K562 (cell line): Measurements from ENCODE around the gene PRPSAP1. TPM values are rescaled to one million over a fixed set of nuclear protein-coding genes. Genes with fewer than 3 reads are reported as not detected.
A peak's percentile ranks its signal among the peaks of the same experiment; 100 is the strongest.

ENCODE experiments used
- FIP1L1 ChIP-seq: fragments of 200-400 bp; formaldehyde crosslinking; IDR thresholded peaks from 2 replicates; pipeline ENCODE4 v1.6.1; 2018; ENCODE audit warnings: mild to moderate bottlenecking, low read depth, low read length; ENCODE audit not compliant: poor library complexity, severe bottlenecking
- GABPB1 ChIP-seq: sonication (generic); formaldehyde crosslinking; IDR thresholded peaks from 2 replicates; pipeline ENCODE4 v1.8.0; 2022; ENCODE audit warnings: mild to moderate bottlenecking, missing genetic modification reagents
- MCM3 ChIP-seq: fragments of 450-650 bp; IDR thresholded peaks from 2 replicates; pipeline ENCODE4 v1.6.1; 2016
- NR2C2 ChIP-seq, 2 experiments: fragments of 200-800 bp in 1 of 2; sonication (Bioruptor generic) in 1 of 2; sonication (generic) in 1 of 2; formaldehyde crosslinking in 1 of 2; IDR thresholded peaks; 2 replicates each; pipeline versions ENCODE4 v1.6.1 to v1.8.0; 2016 to 2022; ENCODE audit warnings: mild to moderate bottlenecking in 1 of 2, missing compliant biosample characterization in 1 of 2, missing genetic modification characterization in 1 of 2, missing genetic modification reagents in 1 of 2
- OTX1 ChIP-seq: fragments of 450-650 bp; formaldehyde crosslinking; IDR thresholded peaks from 2 replicates; pipeline ENCODE4 v1.4.0; 2022; ENCODE audit warnings: mild to moderate bottlenecking
- RAD21 ChIP-seq, 2 experiments: fragments of 250-450 bp in 1 of 2; fragments of 450-650 bp in 1 of 2; sonication (Bioruptor Pico) in 1 of 2; formaldehyde crosslinking in 1 of 2; IDR thresholded peaks in 1 of 2; conservative IDR thresholded peaks in 1 of 2; 2 replicates each; pipeline versions ENCODE4 v1.4.0 to v1.8.0; 2020 to 2022; ENCODE audit warnings: mild to moderate bottlenecking in 2 of 2, moderate library complexity in 1 of 2
- SOX6 ChIP-seq: fragments of 450-650 bp; IDR thresholded peaks from 2 replicates; pipeline ENCODE4 v1.6.1; 2014; ENCODE audit warnings: mild to moderate bottlenecking
- TCF7L2 ChIP-seq: fragments of 150-350 bp; IDR thresholded peaks from 2 replicates; pipeline ENCODE4 v1.6.1; 2016; ENCODE audit warnings: low read depth, mild to moderate bottlenecking, low read length, moderate library complexity
- ZNF232 ChIP-seq: sonication (generic); formaldehyde crosslinking; IDR thresholded peaks from 2 replicates; pipeline ENCODE4 v1.8.0; 2022; ENCODE audit warnings: mild to moderate bottlenecking, missing genetic modification reagents
- ZNF354B ChIP-seq: fragments of 250-450 bp; sonication (Bioruptor Pico); IDR thresholded peaks from 2 replicates; pipeline ENCODE4 v1.4.0; 2020
- ZNF41 ChIP-seq: fragments of 250-450 bp; sonication (Bioruptor Pico); conservative IDR thresholded peaks from 2 replicates; pipeline ENCODE4 v1.4.0; 2020; ENCODE audit warnings: mild to moderate bottlenecking
- ZNF764 ChIP-seq: fragments of 250-450 bp; sonication (Bioruptor Pico); IDR thresholded peaks from 2 replicates; pipeline ENCODE4 v1.4.0; 2020; ENCODE audit warnings: low read depth, mild to moderate bottlenecking, moderate library complexity
- polyA plus RNA-seq, 8 experiments: library from polyadenylated mRNA; depleted of rRNA in 4 of 8; stranded (reverse) in 5 of 8; unstranded in 3 of 8; fragments of >200 nt; fragmentation: Nextera tagmentation in 2 of 8; fragmentation: Illumina TruSeq in 1 of 8; extraction: Ambion mirVana in 2 of 8; extraction: Trizol in 1 of 8; gene quantifications; 2 replicates each; pipeline versions ENCODE4 v1.2.1 to v1.2.3, GENCODE V29; 2011 to 2014; ENCODE audit warnings: inconsistent platforms in 1 of 8, missing spikeins in 1 of 8
- total RNA-seq, 7 experiments: library from RNA; depleted of rRNA in 6 of 7; stranded (reverse); fragments of >200 nt in 6 of 7; fragmentation: Illumina TruSeq in 2 of 7; extraction: Trizol in 2 of 7; gene quantifications; 2 replicates each; pipeline versions ENCODE4 v1.2.1 to v1.2.3, GENCODE V29; 2011 to 2021; ENCODE audit warnings: low replicate concordance in 1 of 7
- TF ChIP-seq, protein P1 (sequence below): fragments of 450-650 bp; formaldehyde crosslinking; IDR thresholded peaks from 2 replicates; pipeline ENCODE4 v1.4.0; 2020; ENCODE audit warnings: mild to moderate bottlenecking, mixed read lengths
- TF ChIP-seq, protein P2 (sequence below): sonication (generic); formaldehyde crosslinking; IDR thresholded peaks from 2 replicates; pipeline ENCODE4 v1.8.1; 2022; ENCODE audit warnings: missing genetic modification reagents
- TF ChIP-seq, protein P3 (sequence below): fragments of 450-650 bp; formaldehyde crosslinking; IDR thresholded peaks from 2 replicates; pipeline ENCODE4 v1.4.0; 2022; ENCODE audit warnings: missing genetic modification characterization
- TF ChIP-seq, protein P4 (sequence below): fragments of 200-800 bp; sonication (Bioruptor generic); IDR thresholded peaks from 2 replicates; pipeline ENCODE4 v1.6.1; 2017; ENCODE audit warnings: missing genetic modification characterization, missing compliant biosample characterization
- TF ChIP-seq, protein P5 (sequence below): fragments of 250-450 bp; sonication (Bioruptor Pico); IDR thresholded peaks from 2 replicates; pipeline ENCODE4 v1.5.0; 2021; ENCODE audit warnings: mild to moderate bottlenecking, moderate library complexity

PRPSAP1 gene
- total and polyA plus RNA-seq, 9 of the 15 experiments (the other 6 are each of a cell fraction or from before 2014, with no cell fraction given) = 21.9 to 77.1 (median 40.8) TPM

DNA sequence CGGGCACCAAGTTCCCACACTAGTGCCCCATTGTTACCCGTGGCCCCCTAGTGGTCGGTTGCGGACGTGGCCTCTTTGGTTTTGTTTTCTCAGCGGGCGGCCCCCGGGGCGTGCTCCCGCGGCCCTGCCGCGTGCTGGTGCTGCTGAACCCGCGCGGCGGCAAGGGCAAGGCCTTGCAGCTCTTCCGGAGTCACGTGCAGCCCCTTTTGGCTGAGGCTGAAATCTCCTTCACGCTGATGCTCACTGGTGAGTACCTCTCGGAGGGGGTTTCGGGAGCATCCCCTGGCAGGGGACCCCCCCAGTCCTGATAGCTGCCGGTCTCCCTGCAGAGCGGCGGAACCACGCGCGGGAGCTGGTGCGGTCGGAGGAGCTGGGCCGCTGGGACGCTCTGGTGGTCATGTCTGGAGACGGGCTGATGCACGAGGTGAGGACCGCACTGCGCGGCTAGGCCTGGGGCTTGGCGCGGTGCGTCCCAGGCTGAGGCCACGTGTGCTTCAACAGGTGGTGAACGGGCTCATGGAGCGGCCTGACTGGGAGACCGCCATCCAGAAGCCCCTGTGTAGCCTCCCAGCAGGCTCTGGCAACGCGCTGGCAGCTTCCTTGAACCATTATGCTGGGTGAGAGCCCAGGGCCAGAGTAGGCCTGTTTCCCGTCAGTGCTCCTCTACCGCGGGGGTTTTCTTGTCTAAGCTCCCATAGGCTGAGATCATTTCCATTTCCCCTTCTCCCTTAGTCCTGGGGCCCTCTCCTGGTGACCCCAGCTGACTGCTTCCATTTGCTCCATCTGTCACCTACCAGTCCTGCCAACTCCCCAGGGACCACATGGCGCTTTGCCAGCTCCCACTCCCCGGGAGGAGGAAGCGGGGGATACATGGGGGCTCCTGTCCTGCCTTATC is 32.4 kb upstream of the PRPSAP1 start (continued):
- 0 out of 2 replicates have a peak, but pooled peaks have one; percentile 38 for TF ChIP-seq NR2C2 (CRISPR knock-in tag; IDR thresholded peaks at IDR 0.05)
- peak; percentile 61 for TF ChIP-seq NR2C2 (tag; IDR thresholded peaks at IDR 0.05)
- TF ChIP-seq, protein P1, sequence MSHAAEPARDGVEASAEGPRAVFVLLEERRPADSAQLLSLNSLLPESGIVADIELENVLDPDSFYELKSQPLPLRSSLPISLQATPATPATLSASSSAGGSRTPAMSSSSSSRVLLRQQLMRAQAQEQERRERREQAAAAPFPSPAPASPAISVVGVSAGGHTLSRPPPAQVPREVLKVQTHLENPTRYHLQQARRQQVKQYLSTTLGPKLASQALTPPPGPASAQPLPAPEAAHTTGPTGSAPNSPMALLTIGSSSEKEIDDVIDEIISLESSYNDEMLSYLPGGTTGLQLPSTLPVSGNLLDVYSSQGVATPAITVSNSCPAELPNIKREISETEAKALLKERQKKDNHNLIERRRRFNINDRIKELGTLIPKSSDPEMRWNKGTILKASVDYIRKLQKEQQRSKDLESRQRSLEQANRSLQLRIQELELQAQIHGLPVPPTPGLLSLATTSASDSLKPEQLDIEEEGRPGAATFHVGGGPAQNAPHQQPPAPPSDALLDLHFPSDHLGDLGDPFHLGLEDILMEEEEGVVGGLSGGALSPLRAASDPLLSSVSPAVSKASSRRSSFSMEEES = peak; percentile 68
- TF ChIP-seq, protein P2, sequence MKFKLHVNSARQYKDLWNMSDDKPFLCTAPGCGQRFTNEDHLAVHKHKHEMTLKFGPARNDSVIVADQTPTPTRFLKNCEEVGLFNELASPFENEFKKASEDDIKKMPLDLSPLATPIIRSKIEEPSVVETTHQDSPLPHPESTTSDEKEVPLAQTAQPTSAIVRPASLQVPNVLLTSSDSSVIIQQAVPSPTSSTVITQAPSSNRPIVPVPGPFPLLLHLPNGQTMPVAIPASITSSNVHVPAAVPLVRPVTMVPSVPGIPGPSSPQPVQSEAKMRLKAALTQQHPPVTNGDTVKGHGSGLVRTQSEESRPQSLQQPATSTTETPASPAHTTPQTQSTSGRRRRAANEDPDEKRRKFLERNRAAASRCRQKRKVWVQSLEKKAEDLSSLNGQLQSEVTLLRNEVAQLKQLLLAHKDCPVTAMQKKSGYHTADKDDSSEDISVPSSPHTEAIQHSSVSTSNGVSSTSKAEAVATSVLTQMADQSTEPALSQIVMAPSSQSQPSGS (CRISPR knock-in tag) = 0 out of 2 replicates have a peak, but pooled peaks have one; percentile 56
- TF ChIP-seq, protein P3, sequence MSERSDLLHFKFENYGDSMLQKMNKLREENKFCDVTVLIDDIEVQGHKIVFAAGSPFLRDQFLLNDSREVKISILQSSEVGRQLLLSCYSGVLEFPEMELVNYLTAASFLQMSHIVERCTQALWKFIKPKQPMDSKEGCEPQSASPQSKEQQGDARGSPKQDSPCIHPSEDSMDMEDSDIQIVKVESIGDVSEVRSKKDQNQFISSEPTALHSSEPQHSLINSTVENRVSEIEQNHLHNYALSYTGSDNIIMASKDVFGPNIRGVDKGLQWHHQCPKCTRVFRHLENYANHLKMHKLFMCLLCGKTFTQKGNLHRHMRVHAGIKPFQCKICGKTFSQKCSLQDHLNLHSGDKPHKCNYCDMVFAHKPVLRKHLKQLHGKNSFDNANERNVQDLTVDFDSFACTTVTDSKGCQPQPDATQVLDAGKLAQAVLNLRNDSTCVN (CRISPR knock-in tag) = no peak
- no peak for TF ChIP-seq MCM3
- peak; percentile 64 for TF ChIP-seq SOX6
- TF ChIP-seq RAD21 (CRISPR knock-in tag; conservative IDR thresholded peaks at IDR 0.05 in 1 of 2, IDR thresholded peaks at IDR 0.05 in 1 of 2) = peak; percentile 52 to 69
- TF ChIP-seq ZNF764 (CRISPR knock-in tag) = no peak
- TF ChIP-seq, protein P4, sequence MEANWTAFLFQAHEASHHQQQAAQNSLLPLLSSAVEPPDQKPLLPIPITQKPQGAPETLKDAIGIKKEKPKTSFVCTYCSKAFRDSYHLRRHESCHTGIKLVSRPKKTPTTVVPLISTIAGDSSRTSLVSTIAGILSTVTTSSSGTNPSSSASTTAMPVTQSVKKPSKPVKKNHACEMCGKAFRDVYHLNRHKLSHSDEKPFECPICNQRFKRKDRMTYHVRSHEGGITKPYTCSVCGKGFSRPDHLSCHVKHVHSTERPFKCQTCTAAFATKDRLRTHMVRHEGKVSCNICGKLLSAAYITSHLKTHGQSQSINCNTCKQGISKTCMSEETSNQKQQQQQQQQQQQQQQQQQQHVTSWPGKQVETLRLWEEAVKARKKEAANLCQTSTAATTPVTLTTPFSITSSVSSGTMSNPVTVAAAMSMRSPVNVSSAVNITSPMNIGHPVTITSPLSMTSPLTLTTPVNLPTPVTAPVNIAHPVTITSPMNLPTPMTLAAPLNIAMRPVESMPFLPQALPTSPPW = peak; percentile 73; the same call in 1 of the 2 replicates
- TF ChIP-seq TCF7L2 = no peak
- TF ChIP-seq ZNF41 (CRISPR knock-in tag) = no peak
- TF ChIP-seq ZNF354B (CRISPR knock-in tag) = no peak
- TF ChIP-seq, protein P5, sequence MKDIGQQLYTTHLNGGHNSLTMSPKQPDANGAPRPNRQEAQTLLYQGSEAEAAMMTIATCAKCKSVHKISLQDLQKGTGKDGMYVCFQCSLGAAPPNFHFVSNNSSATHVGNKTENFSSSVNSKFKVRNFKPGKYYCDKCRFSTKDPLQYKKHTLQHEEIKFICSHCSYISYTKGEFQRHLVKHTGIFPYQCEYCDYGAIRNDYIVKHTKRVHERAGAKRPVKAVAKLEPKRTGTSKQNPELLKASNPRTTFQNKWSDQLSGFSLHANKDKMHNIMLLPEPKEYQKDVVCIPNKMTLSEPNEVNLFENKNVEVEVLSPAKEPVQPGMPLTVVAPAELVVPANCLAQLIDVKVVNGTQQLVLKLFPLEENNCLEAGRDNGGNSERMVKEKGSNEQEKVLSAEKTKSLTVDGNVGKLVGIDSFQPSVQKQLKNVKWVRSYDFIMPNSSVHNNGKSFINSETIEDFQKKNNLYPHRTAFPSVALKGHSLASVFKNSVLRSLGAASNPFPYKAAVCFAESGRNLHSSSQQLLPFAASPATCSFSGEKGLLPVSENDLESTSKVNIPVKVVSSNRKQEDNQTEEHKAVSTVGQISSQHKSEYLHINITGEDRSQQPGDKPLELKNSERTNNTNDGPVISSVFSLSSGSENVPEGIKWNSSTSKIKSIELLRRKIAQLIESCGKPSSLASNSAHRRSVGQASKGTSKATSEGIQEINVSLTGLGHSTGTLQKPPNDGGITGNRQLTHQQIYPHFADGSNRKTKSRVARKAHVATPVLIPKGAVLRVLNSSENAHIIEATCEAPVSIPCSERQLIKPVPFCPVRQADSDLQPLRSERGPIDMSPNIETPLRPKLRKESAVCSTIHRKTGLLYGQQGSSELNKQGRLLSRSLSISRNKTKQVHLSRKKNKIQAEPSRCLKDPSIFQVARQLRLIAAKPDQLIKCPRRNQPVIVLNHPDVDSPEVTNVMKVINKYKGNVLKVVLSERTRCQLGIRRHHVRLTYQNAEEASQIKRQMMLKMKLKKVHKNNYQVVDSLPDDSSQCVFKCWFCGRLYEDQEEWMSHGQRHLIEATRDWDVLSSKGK = no peak
- no peak; the same call in 1 of the 2 replicates for TF ChIP-seq OTX1 (CRISPR knock-in tag)
- peak; percentile 60 for TF ChIP-seq FIP1L1
- TF ChIP-seq GABPB1 = peak; percentile 67
- peak; percentile 97 for TF ChIP-seq ZNF232
